PFSK-1 (cell line): ENCODE data around the gene IZUMO1.

Experiments
- FOXP2 ChIP-seq: optimal IDR thresholded peaks from 2 replicates; pipeline ENCODE3; 2011; ENCODE audit warnings: borderline replicate concordance, control low read depth, inconsistent platforms; ENCODE audit not compliant: insufficient read depth; ENCODE audit errors: extremely low read length, extremely low read depth
- POLR2AphosphoS5 ChIP-seq: IDR thresholded peaks from 2 replicates; pipeline ENCODE4 v1.6.1; 2012; ENCODE audit warnings: low read depth, mild to moderate bottlenecking, control low read depth, low read length, moderate library complexity
- SIN3A ChIP-seq: IDR thresholded peaks from 2 replicates; pipeline ENCODE4 v1.6.1; 2012; ENCODE audit warnings: mild to moderate bottlenecking, low read length, moderate library complexity, borderline replicate concordance; ENCODE audit not compliant: insufficient read depth
- TAF1 ChIP-seq: IDR thresholded peaks from 2 replicates; pipeline ENCODE4 v1.6.1; 2012; ENCODE audit warnings: low read length, control low read depth, borderline replicate concordance; ENCODE audit not compliant: insufficient read depth
- TF ChIP-seq, protein P1 (sequence below), 2 experiments: IDR thresholded peaks; 2 replicates each; pipeline versions ENCODE4 v1.6.1 to v1.8.0; 2011 to 2012; ENCODE audit warnings: low read depth in 2 of 2, low read length in 2 of 2, control low read depth in 1 of 2, inconsistent platforms in 1 of 2, mild to moderate bottlenecking in 1 of 2, moderate library complexity in 1 of 2; ENCODE audit not compliant: insufficient read depth in 1 of 2

IZUMO1 gene

DNA sequence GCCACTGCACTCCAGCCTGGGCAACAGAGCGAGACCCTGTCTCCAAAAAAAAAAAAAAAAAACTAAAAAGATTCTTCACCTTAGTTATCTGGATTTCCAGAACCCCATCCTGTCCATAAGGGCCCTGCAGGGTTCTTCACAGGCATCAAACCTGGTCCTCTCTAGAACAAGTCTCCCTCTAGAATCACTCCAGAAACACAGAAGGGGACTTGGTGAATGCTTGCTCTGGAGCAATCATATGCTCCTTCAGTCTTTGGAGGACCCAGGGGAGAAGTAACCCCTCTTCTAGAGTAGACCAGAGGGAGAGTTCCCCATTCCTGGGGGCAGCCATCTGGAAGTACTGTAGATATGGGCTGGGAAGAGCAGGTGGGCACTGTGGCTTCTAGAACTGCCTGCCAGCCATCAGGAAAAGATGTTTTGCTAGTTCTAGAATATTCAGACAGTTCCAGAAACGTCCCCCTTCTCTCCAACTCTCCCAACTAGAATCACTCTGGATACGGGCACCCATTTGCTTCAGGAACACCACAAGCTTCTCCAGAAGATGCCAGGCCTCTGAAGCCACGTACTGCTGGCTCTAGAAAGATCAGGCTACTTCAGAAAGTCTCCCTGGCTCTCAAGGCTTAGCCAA lies 3.0 kb upstream of the IZUMO1 start:
- TF ChIP-seq SIN3A (no peak), FOXP2 (no peak), POLR2AphosphoS5 (no peak), TAF1 (no peak)
- TF ChIP-seq, protein P1, sequence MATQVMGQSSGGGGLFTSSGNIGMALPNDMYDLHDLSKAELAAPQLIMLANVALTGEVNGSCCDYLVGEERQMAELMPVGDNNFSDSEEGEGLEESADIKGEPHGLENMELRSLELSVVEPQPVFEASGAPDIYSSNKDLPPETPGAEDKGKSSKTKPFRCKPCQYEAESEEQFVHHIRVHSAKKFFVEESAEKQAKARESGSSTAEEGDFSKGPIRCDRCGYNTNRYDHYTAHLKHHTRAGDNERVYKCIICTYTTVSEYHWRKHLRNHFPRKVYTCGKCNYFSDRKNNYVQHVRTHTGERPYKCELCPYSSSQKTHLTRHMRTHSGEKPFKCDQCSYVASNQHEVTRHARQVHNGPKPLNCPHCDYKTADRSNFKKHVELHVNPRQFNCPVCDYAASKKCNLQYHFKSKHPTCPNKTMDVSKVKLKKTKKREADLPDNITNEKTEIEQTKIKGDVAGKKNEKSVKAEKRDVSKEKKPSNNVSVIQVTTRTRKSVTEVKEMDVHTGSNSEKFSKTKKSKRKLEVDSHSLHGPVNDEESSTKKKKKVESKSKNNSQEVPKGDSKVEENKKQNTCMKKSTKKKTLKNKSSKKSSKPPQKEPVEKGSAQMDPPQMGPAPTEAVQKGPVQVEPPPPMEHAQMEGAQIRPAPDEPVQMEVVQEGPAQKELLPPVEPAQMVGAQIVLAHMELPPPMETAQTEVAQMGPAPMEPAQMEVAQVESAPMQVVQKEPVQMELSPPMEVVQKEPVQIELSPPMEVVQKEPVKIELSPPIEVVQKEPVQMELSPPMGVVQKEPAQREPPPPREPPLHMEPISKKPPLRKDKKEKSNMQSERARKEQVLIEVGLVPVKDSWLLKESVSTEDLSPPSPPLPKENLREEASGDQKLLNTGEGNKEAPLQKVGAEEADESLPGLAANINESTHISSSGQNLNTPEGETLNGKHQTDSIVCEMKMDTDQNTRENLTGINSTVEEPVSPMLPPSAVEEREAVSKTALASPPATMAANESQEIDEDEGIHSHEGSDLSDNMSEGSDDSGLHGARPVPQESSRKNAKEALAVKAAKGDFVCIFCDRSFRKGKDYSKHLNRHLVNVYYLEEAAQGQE (IDR thresholded peaks at IDR 0.05; ENCODE audit: insufficient read depth in 1 of 2, low read depth in 2 of 2, low read length in 2 of 2): no peak

- TF ChIP-seq FOXP2 (no peak), TAF1 (no peak), SIN3A (no peak), POLR2AphosphoS5 (no peak)
Measured at GRCh38 chr19:48746110-48746509, 599 bp downstream of the IZUMO1 start.

DNA sequence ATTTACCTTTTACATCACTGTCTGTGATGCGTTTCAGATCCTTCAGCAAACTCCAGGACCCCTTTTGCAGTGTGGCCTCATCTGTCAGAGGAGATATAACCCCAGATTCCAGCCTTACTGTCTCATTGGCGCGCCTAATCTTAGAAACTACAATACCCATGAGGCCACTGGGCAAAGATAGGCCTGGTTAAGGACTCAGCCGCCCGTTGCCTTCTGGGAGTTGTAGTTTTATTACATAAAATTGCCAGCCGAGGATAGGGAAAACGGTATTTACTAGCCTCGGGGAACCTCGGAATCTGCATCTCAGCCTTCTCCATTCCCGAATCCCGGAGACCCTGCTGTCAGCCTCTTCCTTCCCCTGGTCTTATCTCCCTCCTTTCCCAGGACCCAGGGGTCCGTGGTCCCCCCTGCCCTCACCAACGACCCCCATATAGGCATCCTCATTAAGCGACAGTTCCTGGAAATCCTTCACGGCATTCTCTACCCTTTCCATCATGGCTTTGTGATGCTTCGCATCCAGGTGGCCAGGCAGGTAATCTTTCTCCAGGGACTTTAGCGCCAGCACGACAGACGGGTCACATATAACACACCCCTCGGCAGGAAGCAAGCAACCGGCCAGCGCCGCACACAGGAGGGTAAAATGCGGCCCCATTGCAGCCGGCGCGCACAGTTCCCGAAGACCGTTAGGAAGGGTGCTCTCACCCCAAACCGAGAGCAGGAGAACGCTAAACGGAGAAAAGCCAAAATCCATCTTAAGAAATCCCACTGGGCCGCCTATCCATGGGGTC lies 1.3 kb downstream of the IZUMO1 start:
- TF ChIP-seq, protein P1 (IDR thresholded peaks at IDR 0.05; ENCODE audit: insufficient read depth in 1 of 2, low read depth in 2 of 2, low read length in 2 of 2): no peak
- TF ChIP-seq POLR2AphosphoS5: no peak
- no peak for TF ChIP-seq FOXP2
- no peak for TF ChIP-seq SIN3A
- no peak for TF ChIP-seq TAF1

DNA sequence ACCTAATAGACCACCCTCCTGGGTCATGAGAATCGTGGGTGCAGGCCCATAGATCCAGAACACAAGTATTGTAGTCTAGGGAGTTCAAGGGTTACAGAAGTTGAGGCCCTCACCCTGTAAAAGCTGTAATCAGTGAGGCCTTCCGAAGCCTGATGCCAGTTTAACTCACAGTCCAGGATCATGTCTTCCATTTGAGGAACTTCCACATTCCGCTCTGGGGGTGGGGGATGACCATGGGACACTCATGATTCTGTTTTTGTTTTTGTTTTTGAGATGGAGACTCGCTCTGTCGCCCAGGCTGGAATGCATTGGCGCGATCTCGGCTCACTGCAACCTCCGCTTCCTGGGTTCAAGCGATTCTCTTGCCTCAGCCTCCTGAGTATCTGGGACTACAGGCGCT lies 4.6 kb downstream of the IZUMO1 start:
- TF ChIP-seq FOXP2 (no peak), TAF1 (no peak), POLR2AphosphoS5 (no peak), SIN3A (no peak)
- TF ChIP-seq, protein P1 (IDR thresholded peaks at IDR 0.05; ENCODE audit: insufficient read depth in 1 of 2, low read depth in 2 of 2, low read length in 2 of 2): no peak

GRCh38 chr19:48741129-48741999 lies 5.3 kb downstream of the IZUMO1 start:
- TF ChIP-seq FOXP2: peak; percentile 33
- no peak for TF ChIP-seq POLR2AphosphoS5
- TF ChIP-seq SIN3A: no peak
- no peak for TF ChIP-seq TAF1
- TF ChIP-seq, protein P1 (IDR thresholded peaks at IDR 0.05; ENCODE audit: insufficient read depth in 1 of 2, low read depth in 2 of 2, low read length in 2 of 2): no peak
